Upper lobe of left lung (tissue), 4 donors: ENCODE data around the gene SYTL5.

Experiments used
- CTCF ChIP-seq, 6 experiments: fragments of 450-650 bp in 4 of 6; fragments of 200-600 bp in 2 of 6; sonication (generic) in 2 of 6; IDR thresholded peaks; one replicate each; pipeline ENCODE4 v1.5.1; 2016 to 2019; ENCODE audit warnings: antibody characterized with exemption in 6 of 6
- POLR2A ChIP-seq, 4 donors: fragments of 450-650 bp; IDR thresholded peaks; one replicate each; pipeline ENCODE4 v1.5.1; 2016 to 2017; ENCODE audit warnings: antibody characterized with exemption in 4 of 4, mild to moderate bottlenecking in 2 of 4

- TF ChIP-seq CTCF (IDR thresholded peaks at IDR 0.05) (no peak), POLR2A (IDR thresholded peaks at IDR 0.05) (no peak)
Measured at GRCh38 chrX:38102240-38102639, 95.9 kb downstream of the SYTL5 start.
